Pulmonary artery endothelial cell (primary cell): ENCODE results near the gene LIFR. TPM values are rescaled to one million over a fixed set of nuclear protein-coding genes. Genes with fewer than 3 reads are reported as not detected.

Experiments
- DNase-seq: peaks from one replicate; pipeline ENCODE4 v3.0.0-alpha.2; 2011; ENCODE audit warnings: low read depth, low spot score
- total RNA-seq: library from RNA; depleted of rRNA; stranded (reverse); fragments of >200 nt; gene quantifications from 2 replicates; pipeline ENCODE4 v1.2.3, GENCODE V29; 2014

LIFR gene
- total RNA-seq, 1 donor from 2014 or later: 35.8 TPM

DNA sequence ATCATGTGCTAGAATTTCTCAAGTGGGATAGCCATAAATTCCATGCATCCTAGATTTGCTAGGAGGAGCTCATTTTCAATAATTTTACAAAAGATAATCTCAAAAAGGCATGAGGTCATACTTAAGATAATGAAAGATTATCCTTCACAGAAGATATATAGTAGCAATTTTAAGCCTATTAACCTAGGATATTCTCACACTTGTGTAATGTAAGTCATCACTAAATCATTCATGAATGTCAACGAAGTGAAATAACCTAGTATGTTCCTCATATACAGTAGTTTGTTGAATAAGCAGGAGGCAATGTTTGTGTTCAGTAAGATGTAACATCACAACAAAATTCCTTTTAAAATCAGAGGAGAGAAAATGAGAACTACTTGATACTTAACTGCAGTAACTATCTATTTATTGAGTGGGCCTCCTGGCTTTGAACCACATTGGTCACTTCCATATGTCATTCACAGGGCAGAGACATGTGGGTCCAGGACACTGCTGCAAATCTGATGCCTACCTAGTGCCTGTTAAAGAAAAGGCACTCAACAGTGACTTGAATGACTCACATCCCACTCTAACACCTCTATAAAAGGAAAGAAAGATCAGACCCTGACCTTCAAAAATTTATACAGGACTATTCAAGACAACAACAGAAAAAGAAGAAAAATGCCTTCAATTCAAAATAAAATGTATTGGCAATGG, 8.2 kb downstream of the LIFR start:
- DNase-seq: no peak

GRCh38 chr5:38547257-38547656, 9.2 kb downstream of the LIFR start:
- DNase-seq: no peak

- DNase-seq: no peak
These were observed 9.7 kb downstream of the LIFR start for GRCh38 chr5:38546691-38547146.

GRCh38 chr5:38543886-38544285, 12.6 kb downstream of the LIFR start:
- no peak for DNase-seq

DNA sequence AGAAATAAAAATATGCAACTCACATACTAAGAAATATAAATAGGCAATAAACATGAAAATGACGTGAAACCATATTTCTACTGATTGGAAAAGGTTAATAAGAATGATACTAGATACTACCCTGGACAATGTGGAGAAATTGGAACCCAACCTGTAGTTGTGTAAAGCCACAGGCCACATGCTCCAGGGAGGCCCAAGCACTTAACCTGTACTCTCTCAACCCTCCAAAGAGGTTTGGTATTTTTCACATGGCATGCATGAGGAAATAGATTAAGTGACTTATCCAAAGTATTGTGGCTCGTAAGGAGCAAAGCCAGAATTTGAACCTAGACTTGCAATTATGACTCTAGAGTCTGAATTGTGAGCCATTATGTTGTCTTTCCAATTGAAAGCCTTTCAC, 13.4 kb downstream of the LIFR start:
- no peak for DNase-seq

- DNase-seq: no peak
These were observed 15.2 kb downstream of the LIFR start for GRCh38 chr5:38541174-38541725.

DNA sequence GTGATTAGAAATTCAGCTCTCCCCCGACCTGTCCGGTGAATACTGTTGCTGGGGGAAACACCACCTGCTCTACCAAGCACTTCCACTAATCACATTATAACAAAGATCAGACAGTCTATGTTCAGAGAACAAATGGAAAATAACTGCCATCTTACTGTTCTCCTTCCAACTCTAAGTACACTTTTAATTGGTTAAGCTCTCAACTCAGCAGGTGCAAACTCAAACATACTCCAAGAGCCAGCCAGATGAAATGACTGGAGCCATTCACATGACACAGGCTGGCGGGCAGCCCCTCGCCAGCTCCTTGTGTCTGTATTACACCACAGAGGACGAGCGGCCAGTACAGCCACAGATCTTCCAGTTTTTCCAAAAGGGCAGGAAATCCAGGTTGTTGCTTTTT, 16.1 kb downstream of the LIFR start:
- DNase-seq: no peak

DNA sequence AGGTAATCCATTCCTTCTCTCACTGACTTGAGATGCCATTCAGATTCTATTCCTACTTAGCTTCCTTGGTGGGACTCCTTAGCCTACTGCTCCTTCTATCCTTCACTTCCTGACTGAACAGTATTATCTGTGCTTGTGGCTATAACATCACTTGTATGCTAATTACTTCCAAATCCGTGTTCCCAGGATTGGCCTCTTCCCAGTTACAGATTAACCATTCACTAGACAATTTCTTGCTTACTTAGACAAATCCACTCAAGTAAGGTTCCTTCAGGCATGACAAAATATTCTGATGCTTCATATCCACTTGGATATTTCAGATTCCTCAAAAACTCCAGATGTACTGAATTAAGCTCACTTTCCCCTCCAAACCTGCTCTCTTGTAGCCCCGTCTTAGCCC, 18.3 kb downstream of the LIFR start:
- DNase-seq: no peak

DNA sequence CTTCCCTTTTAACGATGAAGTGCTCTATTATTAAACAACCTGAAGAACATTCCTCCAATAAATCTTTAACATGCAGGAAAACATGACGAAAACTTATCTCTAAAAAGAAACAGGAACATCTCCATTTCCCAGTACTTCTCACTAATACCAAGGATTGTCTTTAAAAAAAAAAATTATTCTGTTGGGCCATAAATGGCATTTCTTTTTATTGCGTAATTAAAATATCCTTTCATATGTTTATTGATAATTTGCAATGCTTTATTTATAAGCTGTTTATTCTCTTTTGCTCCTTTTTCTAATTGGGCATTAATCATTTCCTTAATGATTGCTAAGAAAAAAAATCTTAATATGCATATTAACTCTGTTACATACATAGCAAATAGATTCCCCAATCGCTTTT, 18.9 kb downstream of the LIFR start:
- no peak for DNase-seq

- no peak for DNase-seq
These were observed 19.5 kb downstream of the LIFR start for GRCh38 chr5:38536968-38537367.

- no peak for DNase-seq
These were observed 20.6 kb downstream of the LIFR start for GRCh38 chr5:38535845-38536244.

DNA sequence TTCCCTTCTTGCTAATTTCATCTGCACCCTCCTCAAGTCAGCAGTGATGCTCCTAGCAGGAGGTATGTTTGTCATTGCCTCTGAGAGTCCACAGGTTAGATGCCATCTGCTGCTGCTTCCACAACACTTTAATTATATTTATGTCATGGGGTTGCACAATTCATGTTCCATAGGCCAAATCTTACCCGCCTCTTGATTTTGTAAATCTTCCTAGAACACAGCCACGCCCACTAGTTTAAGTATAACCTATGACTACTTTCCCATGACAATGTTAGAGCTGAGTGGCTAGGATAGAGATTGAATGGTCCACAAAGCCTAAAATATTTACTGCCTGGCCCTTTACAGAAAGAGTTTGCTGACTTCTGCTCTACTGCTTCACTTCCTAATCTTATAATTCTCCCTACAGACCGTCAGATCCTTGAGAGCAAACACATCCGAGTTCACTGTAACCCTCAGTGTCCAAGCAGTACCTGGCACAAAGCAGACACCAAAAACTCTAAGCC, 21.1 kb downstream of the LIFR start:
- DNase-seq: no peak

- no peak for DNase-seq
These were observed 22.3 kb downstream of the LIFR start for GRCh38 chr5:38534156-38534453.

DNA sequence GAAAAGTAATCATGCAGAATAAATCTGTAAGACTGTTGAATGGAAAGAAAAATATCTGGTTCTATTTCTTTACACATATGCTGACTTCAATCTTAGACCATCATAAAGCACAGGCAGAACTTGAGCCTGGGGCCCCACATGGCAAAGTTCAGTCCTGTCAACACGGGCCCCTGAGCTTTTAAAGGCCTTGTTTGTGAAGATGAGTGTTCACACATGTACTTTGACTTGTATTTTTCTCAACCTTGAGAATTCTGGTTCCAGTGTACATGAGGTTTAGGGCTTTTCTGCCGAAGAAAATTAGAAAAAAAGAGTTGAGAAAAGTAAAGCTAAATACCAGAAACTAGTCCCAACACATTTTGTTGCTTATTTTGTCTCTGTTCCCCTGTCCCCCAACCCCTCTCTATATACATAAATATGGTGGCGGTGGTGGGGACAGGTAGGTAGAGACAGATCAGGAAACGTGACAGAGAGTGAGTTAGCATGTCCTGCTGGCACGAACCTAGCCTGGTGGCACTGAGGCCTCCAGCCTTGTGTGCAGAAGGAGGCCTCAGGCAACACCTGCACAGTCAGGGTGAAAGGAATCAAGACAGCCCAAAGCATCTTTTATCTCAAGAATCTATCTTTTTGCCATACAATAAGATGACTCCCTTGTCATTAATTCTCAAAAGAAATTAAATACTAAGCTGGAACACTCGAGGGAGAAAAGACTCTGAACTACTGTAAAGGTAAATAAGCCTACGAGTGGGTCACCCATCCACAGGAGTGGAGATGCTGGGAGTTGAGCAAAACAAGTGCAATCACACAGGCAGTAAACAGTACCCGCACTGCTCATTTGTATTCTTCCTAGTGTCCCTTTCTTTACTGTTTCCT, 22.9 kb downstream of the LIFR start:
- DNase-seq: no peak

DNA sequence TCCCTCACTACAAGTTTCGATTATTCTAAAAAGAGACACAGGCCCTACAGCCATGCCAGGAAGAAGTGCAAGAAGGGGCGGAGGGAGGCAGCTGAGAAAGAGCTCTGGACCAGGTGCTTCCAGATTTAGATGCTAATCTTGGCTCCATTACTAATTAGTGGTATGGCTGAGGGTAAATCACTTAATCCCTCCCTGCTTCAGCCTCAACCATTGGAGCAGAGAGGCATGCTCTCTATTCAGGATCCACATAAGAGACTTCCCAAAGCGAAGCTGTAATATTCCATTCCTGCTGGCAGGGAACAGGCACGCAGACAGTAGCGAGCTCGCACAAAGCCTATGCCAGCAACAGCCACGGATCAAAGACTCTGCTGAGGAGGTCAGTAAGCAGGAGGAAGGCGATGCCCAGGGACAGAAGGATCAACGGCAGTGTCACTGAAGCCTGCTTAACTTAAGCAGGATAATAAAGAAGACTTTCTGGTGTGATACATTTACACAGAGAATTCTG, 24.2 kb downstream of the LIFR start:
- DNase-seq: no peak

DNA sequence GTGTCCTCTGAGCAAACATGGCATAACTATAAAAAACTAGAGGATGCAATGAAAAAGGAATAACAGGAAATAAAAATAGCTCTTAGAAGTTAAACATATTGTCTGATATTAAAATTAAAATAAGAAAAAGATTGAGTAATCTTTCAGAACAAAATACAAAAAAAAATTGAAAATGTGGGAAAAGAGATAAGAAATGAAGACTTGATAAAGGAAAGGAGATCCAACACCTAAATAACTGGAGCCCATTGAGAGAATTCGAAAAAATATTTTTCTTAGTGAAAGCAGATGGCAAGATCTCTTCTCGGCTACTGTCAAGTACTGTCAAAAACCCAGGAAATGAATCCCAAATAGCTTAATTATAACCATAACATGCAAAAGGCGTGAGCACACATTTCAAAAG, 24.9 kb downstream of the LIFR start:
- DNase-seq: no peak

GRCh38 chr5:38529955-38530646, 26.3 kb downstream of the LIFR start:
- DNase-seq: no peak

DNA sequence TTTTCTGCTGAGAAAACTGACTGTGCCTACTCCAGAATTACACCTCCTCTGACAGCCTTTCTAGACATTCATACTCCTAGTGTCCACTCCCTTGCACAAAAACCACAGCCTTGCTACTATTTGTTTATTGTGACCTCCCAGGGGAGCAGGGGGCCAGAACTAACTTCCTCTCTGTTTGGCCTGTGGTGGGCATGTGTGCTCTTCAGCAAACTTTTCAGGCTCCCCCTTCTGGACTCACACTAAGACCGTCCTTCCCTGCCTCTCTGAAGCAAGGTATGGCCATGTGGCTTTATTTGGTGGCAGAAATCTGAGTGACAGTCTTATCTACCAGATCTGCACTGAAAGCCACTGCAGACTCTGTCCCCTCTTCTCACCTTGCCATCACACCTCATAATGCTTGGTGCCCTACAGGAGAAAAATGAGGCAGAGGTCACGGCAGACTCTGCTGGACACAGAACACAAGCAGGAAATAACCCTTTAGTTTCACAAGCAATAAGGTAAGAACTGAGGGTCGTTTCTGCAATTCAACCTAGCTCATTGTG, 28.2 kb downstream of the LIFR start:
- no peak for DNase-seq

GRCh38 chr5:38527475-38527874, 29.0 kb downstream of the LIFR start:
- DNase-seq: no peak

- no peak for DNase-seq
These were observed 32.4 kb downstream of the LIFR start for GRCh38 chr5:38524022-38524421.

DNA sequence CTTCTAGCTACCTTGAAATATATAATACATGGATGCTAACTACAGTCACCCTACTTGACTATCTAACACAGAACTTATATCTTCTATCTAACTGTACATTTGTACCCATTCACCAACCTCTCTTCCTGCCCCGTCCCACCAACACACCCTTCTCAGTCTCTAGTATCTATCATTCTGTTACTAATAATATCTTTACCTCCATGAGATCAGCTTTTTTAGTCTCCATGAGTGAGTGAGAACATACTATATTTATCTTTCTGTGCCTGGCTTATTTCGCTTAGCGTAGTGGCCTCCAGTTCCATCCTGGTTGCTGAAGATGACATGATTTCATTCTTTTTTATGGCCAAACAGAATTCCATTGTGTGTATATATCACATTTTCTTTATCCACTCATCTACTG, 37.0 kb downstream of the LIFR start:
- DNase-seq: no peak
